Left renal pelvis (tissue), 4 donors: ENCODE data around the gene STRA8. TPM values are rescaled to one million over a fixed set of nuclear protein-coding genes. Genes with fewer than 3 reads are reported as not detected.

Experiments
- DNase-seq, 4 donors: peaks; one replicate each; pipeline ENCODE4 v3.0.0-alpha.2; 2013; ENCODE audit warnings: low read depth in 4 of 4, low spot score in 3 of 4
- polyA plus RNA-seq, 4 donors: library from polyadenylated mRNA; unstranded; fragments of 120-200 nt; gene quantifications; one replicate each; pipeline ENCODE4 v1.2.1, GENCODE V29; 2013; ENCODE audit not compliant: insufficient read length in 4 of 4

Gene STRA8
- polyA plus RNA-seq, 4 donors: 0.17 to 0.21 TPM; not detected in 2

DNA sequence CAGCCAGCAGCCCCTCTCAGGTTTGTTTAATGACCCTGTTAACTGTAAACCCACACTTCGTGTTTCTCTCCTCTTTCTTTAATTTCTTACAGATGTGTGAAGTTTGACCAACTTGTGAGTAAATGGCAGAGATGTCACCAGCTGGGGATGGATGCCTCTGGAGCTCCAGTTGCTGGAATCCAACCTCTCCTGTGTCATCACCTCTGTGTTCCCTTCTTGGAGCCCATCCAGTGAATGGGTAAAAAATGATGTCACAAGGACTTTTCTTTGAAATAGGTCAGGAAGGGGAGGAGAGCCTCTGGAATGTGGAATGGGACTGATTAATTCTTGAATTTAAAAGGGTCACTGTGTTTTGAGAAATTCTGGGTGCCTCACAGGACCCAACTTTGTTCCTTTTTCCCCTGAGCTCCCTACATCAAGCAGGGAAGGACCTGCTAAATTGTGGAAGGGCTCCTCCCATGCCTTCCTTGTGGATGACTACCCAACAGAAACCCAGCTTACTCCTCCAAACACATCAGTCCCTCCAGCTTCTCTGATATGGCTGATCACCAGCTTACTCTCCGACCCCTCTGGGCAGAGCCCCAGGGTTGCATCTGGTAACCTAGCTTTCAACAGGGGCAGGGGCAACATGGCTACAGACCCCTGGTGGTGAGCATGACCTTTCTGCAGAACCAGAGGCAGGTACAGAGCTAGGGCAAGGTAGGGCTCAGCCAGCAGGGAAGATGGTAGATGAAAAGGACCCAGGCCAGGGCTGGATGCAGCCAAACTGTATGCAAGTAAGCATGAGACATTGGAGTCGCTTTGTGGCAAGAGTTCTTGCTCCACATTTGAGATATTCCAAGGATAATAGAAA lies 67.5 kb downstream of the STRA8 start:
- no peak for DNase-seq

Other genes with a start within 250 kb of the STRA8 start
- gene AGBL3, start 247.3 kb upstream of the STRA8 start, polyA plus RNA-seq: 10 to 100 TPM in 2 of 4 donors, 1 to 10 TPM in 2; 5.7 to 16.2 (median 10.0) TPM
- gene TMEM140, start 85.8 kb upstream of the STRA8 start, polyA plus RNA-seq: 10 to 100 TPM; 10.9 to 33.6 (median 23.9) TPM
- 10 to 100 TPM; 39.6 to 68.5 (median 58.5) TPM for gene CYREN, start 63.1 kb upstream of the STRA8 start, polyA plus RNA-seq
- gene WDR91, start 22.3 kb upstream of the STRA8 start, polyA plus RNA-seq: 10 to 100 TPM; 16.3 to 58.5 (median 44.7) TPM